Loucy (cell line): ENCODE data around the gene WDR64.

ENCODE experiments used
- EZH2phosphoT487 ChIP-seq: fragments of 200-600 bp; IDR thresholded peaks from 2 replicates; pipeline ENCODE4 v1.6.1; 2018; ENCODE audit warnings: antibody characterized with exemption, mild to moderate bottlenecking, moderate library complexity, borderline replicate concordance
- TF ChIP-seq, protein P1 (sequence below): fragments of 200-600 bp; sonication (generic); conservative IDR thresholded peaks from 2 replicates; pipeline ENCODE4 v1.5.1; 2014; ENCODE audit warnings: mild to moderate bottlenecking, antibody characterized with exemption, low read length

DNA sequence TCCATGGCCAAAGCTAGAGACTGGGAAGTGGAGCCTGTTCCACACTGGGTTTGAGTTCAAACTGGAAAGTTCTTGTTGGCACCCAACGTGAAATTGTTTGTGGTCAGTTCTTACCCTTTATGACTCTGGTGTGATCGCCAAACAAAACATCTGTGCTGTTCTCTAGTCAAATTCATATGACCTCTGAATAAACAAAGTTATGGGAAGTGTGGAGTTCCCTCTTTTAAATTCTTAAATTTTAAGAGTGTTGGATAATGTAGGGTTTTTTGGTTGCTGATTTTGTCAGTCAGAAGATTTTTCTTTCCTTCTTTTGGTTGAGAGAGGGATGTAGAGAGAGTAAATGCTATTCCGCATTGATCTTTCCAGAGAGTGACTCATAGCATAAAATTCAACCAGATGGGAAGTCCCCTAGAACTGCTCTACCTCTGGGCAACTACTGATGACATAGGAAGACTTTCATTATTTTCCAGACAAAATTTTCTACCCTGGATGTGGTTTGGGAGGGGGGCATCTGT lies 48.3 kb upstream of the WDR64 start:
- TF ChIP-seq, protein P1, sequence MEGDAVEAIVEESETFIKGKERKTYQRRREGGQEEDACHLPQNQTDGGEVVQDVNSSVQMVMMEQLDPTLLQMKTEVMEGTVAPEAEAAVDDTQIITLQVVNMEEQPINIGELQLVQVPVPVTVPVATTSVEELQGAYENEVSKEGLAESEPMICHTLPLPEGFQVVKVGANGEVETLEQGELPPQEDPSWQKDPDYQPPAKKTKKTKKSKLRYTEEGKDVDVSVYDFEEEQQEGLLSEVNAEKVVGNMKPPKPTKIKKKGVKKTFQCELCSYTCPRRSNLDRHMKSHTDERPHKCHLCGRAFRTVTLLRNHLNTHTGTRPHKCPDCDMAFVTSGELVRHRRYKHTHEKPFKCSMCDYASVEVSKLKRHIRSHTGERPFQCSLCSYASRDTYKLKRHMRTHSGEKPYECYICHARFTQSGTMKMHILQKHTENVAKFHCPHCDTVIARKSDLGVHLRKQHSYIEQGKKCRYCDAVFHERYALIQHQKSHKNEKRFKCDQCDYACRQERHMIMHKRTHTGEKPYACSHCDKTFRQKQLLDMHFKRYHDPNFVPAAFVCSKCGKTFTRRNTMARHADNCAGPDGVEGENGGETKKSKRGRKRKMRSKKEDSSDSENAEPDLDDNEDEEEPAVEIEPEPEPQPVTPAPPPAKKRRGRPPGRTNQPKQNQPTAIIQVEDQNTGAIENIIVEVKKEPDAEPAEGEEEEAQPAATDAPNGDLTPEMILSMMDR: no peak
- TF ChIP-seq EZH2phosphoT487: no peak
